ENCODE measurements around the gene RNF208.

RNF208 gene

DNA sequence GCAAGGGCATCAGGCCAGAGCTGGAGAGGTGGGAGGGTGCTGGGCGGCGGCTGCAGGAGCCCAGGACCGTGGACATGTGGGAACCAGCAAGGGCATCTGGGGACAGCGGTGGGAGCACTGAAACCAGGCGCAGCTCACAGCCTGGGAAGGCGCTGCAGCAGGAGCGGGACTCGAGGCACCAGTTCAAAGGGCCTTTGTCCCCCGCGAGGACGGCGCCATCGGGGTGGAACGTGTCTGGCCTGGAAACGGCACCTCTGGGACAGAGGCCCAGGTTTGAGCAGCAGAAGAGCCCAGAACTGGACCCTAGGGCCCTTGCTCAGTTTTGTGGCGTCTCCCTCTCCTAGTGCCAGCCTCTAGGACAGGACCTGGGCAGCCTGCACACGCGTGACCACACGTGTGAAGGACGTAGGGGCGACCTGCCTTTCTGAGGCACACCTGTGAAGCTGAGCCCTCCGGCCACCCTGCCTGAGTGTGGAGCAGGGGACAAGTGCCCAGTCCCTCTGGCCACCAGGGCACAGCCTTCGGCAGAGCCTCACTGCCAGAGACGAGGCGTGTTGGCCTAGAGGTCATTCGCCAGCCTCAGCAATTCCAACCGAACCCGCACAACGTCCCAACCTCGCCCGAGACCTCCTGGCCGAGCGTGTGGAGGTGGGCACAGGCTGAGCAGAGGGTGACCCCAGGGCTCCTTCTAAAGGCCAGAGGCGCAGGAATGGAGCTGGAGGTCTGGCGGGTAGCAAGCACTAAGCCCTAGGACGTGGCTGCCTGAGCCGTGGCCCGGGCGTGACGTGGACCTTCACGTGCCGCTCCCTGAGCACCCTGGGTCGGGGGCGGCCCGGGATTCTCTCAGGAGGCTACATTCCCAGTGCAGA lies 48.0 kb downstream of the RNF208 start:
- DNase-seq, result no peak

DNA sequence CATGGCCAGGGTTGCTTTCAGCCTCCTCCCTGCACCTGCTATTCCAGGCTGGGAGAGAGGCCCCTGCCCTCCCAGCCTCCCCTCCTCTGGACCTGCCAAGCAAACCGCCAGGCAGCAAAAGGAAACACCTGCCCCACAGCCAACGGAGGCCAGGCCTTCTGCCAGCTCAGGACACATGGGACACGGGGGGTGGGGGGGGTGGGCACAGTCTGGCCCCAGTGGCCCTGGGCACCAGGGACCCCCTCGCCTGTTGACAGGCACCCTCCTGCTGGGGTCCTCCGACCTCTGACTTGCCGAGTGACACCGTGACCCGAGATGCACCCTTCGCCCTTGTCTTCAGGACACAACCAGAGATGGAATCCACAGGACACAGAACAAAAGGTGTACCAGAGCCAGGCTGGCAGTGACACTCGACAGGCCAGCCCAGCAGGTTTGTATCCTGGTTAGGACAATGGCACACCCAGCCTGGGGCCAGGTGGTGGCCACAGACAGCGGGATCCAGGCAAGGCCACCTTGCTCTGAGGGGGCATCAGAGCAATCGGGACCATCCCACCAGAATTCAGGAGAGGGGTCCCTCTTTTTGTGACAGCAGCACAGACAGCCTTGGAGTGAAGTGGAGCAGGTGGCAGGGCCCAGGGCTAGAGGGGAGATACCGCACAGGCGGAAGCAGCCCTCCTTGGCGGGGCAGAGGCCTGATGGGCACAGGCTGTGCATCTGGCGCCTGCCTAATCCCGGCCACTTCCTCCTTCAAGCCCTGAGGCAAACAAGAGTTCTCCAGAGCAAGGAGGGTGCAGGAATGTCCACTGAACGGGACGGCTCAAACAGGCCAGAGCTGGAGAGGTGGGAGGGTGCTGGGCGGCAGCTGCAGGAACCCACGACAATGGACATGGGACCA lies 48.9 kb downstream of the RNF208 start:
- no peak for DNase-seq

DNA sequence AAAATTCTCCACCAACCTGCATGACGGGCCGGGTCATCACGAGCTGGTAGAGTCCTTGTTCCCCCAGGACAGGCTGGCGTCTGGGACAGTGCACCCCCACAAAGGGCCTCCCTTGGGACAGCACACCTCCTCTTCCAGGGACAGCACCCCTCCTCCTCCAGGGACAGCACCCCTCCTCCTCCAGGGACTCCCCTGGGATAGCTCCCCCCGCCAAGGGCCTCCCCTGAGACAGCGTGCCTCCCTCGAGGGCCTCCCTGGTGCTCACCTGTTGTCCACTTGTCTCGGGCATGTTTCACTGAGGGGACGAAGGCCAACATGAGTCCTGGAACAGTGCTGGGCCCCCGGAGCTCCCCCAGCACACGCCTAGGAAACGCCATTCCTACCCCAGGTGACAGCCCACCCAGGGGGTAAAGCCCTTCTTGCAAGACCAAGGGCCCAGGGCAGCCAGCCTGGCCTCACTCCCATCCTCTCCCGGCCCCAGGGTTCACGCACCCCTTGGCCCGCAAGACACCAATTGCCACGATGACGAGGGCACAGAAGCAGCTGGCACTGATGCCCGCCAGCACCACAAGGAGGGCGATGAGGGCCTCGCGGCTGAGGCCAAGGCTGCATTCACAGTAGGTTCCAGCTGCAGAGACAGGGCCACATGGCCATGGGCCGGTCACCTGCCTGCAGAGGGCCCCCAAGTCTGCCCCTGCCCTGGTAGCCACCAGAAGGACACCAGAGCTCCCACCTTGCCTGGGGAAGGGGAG lies 50.7 kb downstream of the RNF208 start:
- DNase-seq, result no peak

DNA sequence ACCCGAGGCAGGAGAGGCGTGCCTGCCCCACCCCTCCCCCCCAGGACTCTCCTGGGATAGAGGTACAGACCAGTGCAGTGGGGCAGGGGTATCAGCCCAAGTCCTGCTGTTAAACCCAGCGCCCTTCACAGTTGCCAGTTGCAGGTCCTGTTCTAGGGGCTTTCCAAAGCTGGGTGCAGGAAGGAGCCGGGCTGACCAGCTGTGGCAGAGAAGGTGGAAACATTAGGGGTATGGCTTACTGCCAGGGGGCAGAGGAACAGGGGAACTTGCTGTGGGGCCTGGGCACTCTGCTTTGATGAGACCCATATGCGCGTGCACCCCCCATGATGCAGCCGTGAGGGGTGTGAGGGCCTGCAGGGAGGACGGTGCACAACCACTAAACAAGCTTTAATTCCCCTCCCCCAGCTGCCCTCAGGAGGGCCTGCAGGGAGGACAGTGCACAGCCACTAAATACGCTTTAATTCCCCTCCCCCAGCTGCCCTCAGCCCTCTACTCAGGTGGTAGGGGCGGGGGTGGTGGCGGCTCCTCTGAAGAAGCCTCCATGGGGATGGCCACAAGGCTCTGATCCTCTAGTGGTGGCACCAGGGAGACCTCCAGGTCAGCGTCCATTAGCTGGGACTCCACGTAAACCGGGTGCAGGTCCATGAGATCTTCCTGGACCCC lies 51.4 kb downstream of the RNF208 start:
- DNase-seq, result no peak

Measured in T-helper 9 cell (primary cell).